Coronary artery (tissue), 2 donors: Measurements from ENCODE around the gene ELOVL5.

Experiments used
- DNase-seq: peaks from one replicate; pipeline ENCODE4 v3.0.0-alpha.2; 2017; ENCODE audit warnings: low spot score
- H3K27ac ChIP-seq, 2 donors: fragments of 200-600 bp; sonication (generic); one replicate each; pipeline ENCODE4 v1.5.1; 2016 to 2019
- H3K4me3 ChIP-seq: fragments of 200-600 bp; sonication (generic); 2 replicates; pipeline ENCODE4 v1.5.1; 2016; ENCODE audit warnings: mild to moderate bottlenecking, moderate library complexity
- CTCF ChIP-seq: fragments of 200-600 bp; sonication (generic); IDR thresholded peaks from one replicate; pipeline ENCODE4 v1.5.1; 2019; ENCODE audit warnings: antibody characterized with exemption

Gene ELOVL5

GRCh38 chr6:53251033-53251672, 97.6 kb downstream of the ELOVL5 start:
- H3K4me3 ChIP-seq: no peak overlapping the region
- DNase-seq: no peak
- TF ChIP-seq CTCF: no peak
- H3K27ac ChIP-seq: peak overlapping the region; percentile 13 to 88

GRCh38 chr6:53250176-53251032, 98.3 kb downstream of the ELOVL5 start:
- no peak for DNase-seq
- Histone ChIP-seq H3K4me3 (peak overlapping the region; percentile 31), H3K27ac (peak overlapping the region; percentile 67 to 88)
- TF ChIP-seq CTCF: no peak

- TF ChIP-seq CTCF: no peak
- no peak for DNase-seq
- Histone ChIP-seq H3K27ac (no peak overlapping the region), H3K4me3 (no peak overlapping the region)
These were observed 101.8 kb downstream of the ELOVL5 start for GRCh38 chr6:53246924-53247323.

GRCh38 chr6:53244958-53245357, 103.8 kb downstream of the ELOVL5 start:
- no peak overlapping the region for H3K4me3 ChIP-seq
- no peak overlapping the region for H3K27ac ChIP-seq
- DNase-seq: no peak
- TF ChIP-seq CTCF: no peak

- TF ChIP-seq CTCF: no peak
- no peak overlapping the region for H3K4me3 ChIP-seq
- H3K27ac ChIP-seq: no peak overlapping the region
- DNase-seq: no peak
These were observed 104.3 kb downstream of the ELOVL5 start for GRCh38 chr6:53244399-53244931.

GRCh38 chr6:53241938-53242337, 106.8 kb downstream of the ELOVL5 start:
- no peak overlapping the region for H3K4me3 ChIP-seq
- DNase-seq: no peak
- TF ChIP-seq CTCF: no peak
- no peak overlapping the region for H3K27ac ChIP-seq
